Measurements from ENCODE around the gene HIVEP3. TPM values are rescaled to one million over a fixed set of nuclear protein-coding genes. Genes with fewer than 3 reads are reported as not detected.

Gene HIVEP3
- polyA plus RNA-seq, 1 of the 3 experiments (the other 2 are of a cell fraction) = 6.4 TPM

- H3K9ac ChIP-seq = no peak overlapping the region
- no peaks in the 10 kb centered on the region for H3K36me3 ChIP-seq (replicated peaks in 1 of 2; ENCODE audit: control insufficient read depth in 1 of 2, insufficient read depth in 2 of 2, low read length in 1 of 2)
- no peaks in the 10 kb centered on the region for H3K9me3 ChIP-seq
- H3K4me2 ChIP-seq = no peak overlapping the region
- CTCF ChIA-PET = interaction anchor here (1.3 to 11.2 kb wide), 5 partner anchors 8 to 62 kb away, joined by 3 to 93 read pairs (median 6); no protein-coding TSS in a partner anchor
- no peak overlapping the region for H3K4me3 ChIP-seq (ENCODE audit: low read depth in 2 of 2, low read length in 1 of 2)
- 93% methylated on average over 10 of the region's 19 CpGs for WGBS (ENCODE audit: low lambda C conversion rate)
- no peak for TF ChIP-seq CTCF (IDR thresholded peaks at IDR 0.05)
- TF ChIP-seq JUND (IDR thresholded peaks at IDR 0.05) = no peak
- TF ChIP-seq FOSL2 (IDR thresholded peaks at IDR 0.05; ENCODE audit: borderline replicate concordance, low read depth) = no peak
- TF ChIP-seq NFIC (IDR thresholded peaks at IDR 0.05; ENCODE audit: borderline replicate concordance) = peak; percentile 33
- TF ChIP-seq MEF2A (IDR thresholded peaks at IDR 0.05; ENCODE audit: borderline replicate concordance, low read depth) = no peak
- TF ChIP-seq EZH2phosphoT487 (IDR thresholded peaks at IDR 0.05; ENCODE audit: borderline replicate concordance, low read depth) = no peak
- TF ChIP-seq RCOR1 (IDR thresholded peaks at IDR 0.05; ENCODE audit: low read length) = no peak
- TF ChIP-seq IRF3 (IDR thresholded peaks at IDR 0.05; ENCODE audit: low read depth, low read length) = no peak
- TF ChIP-seq ZBTB33 (IDR thresholded peaks at IDR 0.05; ENCODE audit: borderline replicate concordance, low read depth) = no peak
- H2AFZ ChIP-seq (ENCODE audit: low read depth) = no peak overlapping the region
- peaks cover 56 to 73% of the 10 kb centered on the region in 2 experiments for H3K4me1 ChIP-seq (ENCODE audit: control insufficient read depth in 1 of 2, insufficient read depth in 2 of 2, low read depth in 1 of 2, low read length in 1 of 2)
- no peak for DNase-seq
- H3K27me3 ChIP-seq (ENCODE audit: insufficient read depth) = no peaks in the 10 kb centered on the region
- H3K79me2 ChIP-seq (ENCODE audit: insufficient read depth) = 0 out of 2 replicates have a peak, but pooled peaks cover 2% of the 10 kb centered on the region
- no peaks in the 10 kb centered on the region for H3K9me2 ChIP-seq
- POLR2A ChIA-PET = no interaction called here
- peaks cover 7% of the 10 kb centered on the region for H3F3A ChIP-seq (replicated peaks; ENCODE audit: insufficient read depth)
- no peaks in the 10 kb centered on the region for H4K20me1 ChIP-seq (ENCODE audit: insufficient read depth)
- H3K27ac ChIP-seq (ENCODE audit: low read depth in 2 of 2, low read length in 1 of 2) = peak overlapping the region in 1 of 2 experiments; percentile 64; a peak in 1 of 4 replicates
Observed at GRCh38 chr1:41479000-41479807, 439.5 kb downstream of the HIVEP3 start.
